SK-N-SH (cell line): ENCODE data around the gene SLC9A7. TPM values are rescaled to one million over a fixed set of nuclear protein-coding genes. Genes with fewer than 3 reads are reported as not detected.

ENCODE experiments used
- CTCF ChIA-PET: fragments of 300-600, 350-600 bp; formaldehyde crosslinking; extraction: SDS; loops from one replicate; lab custom pipeline; 2021; lab: Yijun Ruan, JAX
- POLR2A ChIA-PET: fragments of 350-600 bp; sonication (Branson Sonifier 250); formaldehyde crosslinking; extraction: SDS; loops from one replicate; lab custom pipeline; 2020; ENCODE audit warnings: antibody characterized with exemption, inconsistent platforms; lab: Yijun Ruan, JAX
- DNase-seq: peaks from one replicate; pipeline ENCODE4 v3.0.0; 2012
- H2AFZ ChIP-seq: fragments of 200-600 bp; sonication (generic); 2 replicates; pipeline ENCODE4 v1.8.1; 2016; ENCODE audit warnings: antibody characterized with exemption, mild to moderate bottlenecking, low read depth
- H3F3A ChIP-seq: fragments of 200-600 bp; sonication (generic); replicated peaks from 2 replicates; pipeline ENCODE3; 2016; ENCODE audit warnings: antibody characterized with exemption, mild to moderate bottlenecking; ENCODE audit not compliant: insufficient read depth
- H3K27ac ChIP-seq, 2 experiments: fragments of 200-500 bp in 1 of 2; fragments of 200-600 bp in 1 of 2; sonication (Bioruptor generic) in 1 of 2; sonication (generic), shearing (Covaris generic) in 1 of 2; 2 replicates each; pipeline versions ENCODE4 v1.5.1 to v1.6.1; 2014 to 2016; ENCODE audit warnings: low read depth in 2 of 2, inconsistent platforms in 1 of 2, low read length in 1 of 2, mild to moderate bottlenecking in 1 of 2, mixed read lengths in 1 of 2
- H3K27me3 ChIP-seq: fragments of 200-600 bp; sonication (generic), shearing (Covaris generic); 2 replicates; pipeline ENCODE4 v1.6.1; 2016; ENCODE audit warnings: mixed run types; ENCODE audit not compliant: insufficient read depth
- H3K36me3 ChIP-seq, 2 experiments: fragments of 200-500 bp in 1 of 2; fragments of 200-600 bp in 1 of 2; sonication (Bioruptor generic) in 1 of 2; sonication (generic) in 1 of 2; replicated peaks in 1 of 2; 2 replicates each; pipeline versions ENCODE3 to v1.5.1; 2014 to 2016; ENCODE audit warnings: low read length in 1 of 2, mild to moderate bottlenecking in 1 of 2; ENCODE audit not compliant: insufficient read depth in 2 of 2, control insufficient read depth in 1 of 2
- H3K4me1 ChIP-seq, 2 experiments: fragments of 200-500 bp in 1 of 2; fragments of 200-600 bp in 1 of 2; sonication (Bioruptor generic) in 1 of 2; sonication (generic), shearing (Covaris generic) in 1 of 2; 2 replicates each; pipeline versions ENCODE4 v1.5.1 to v1.6.1; 2014 to 2016; ENCODE audit warnings: low read depth in 1 of 2, low read length in 1 of 2, mixed run types in 1 of 2; ENCODE audit not compliant: insufficient read depth in 2 of 2, control insufficient read depth in 1 of 2
- H3K4me2 ChIP-seq: fragments of 200-600 bp; sonication (generic), shearing (Covaris generic); 2 replicates; pipeline ENCODE4 v1.6.1; 2017; ENCODE audit warnings: mixed run types
- H3K4me3 ChIP-seq, 2 experiments: fragments of 200-500 bp in 1 of 2; fragments of 200-600 bp in 1 of 2; sonication (Bioruptor generic) in 1 of 2; sonication (generic), shearing (Covaris generic) in 1 of 2; 2 replicates each; pipeline versions ENCODE4 v1.5.1 to v1.8.1; 2014 to 2016; ENCODE audit warnings: low read depth in 2 of 2, inconsistent platforms in 1 of 2, low read length in 1 of 2, mild to moderate bottlenecking in 1 of 2, mixed read lengths in 1 of 2, moderate library complexity in 1 of 2
- H3K79me2 ChIP-seq: fragments of 200-600 bp; sonication (generic); 2 replicates; pipeline ENCODE4 v1.8.1; 2017; ENCODE audit warnings: mild to moderate bottlenecking; ENCODE audit not compliant: insufficient read depth
- H3K9ac ChIP-seq: fragments of 200-600 bp; sonication (generic); 2 replicates; pipeline ENCODE4 v1.6.1; 2017; ENCODE audit warnings: mixed run types
- H3K9me2 ChIP-seq: fragments of 200-600 bp; sonication (generic); 2 replicates; pipeline ENCODE4 v1.6.1; 2017; ENCODE audit warnings: mixed run types
- H3K9me3 ChIP-seq: fragments of 200-600 bp; sonication (generic); 2 replicates; pipeline ENCODE4 v1.6.1; 2017; ENCODE audit warnings: mixed run types, mild to moderate bottlenecking, moderate library complexity
- H4K20me1 ChIP-seq: fragments of 200-600 bp; sonication (generic); 2 replicates; pipeline ENCODE4 v1.6.1; 2017; ENCODE audit warnings: mild to moderate bottlenecking, mixed run types; ENCODE audit not compliant: insufficient read depth
- CHD2 ChIP-seq: fragments of 150-350 bp; IDR thresholded peaks from 2 replicates; pipeline ENCODE4 v1.6.1; 2018; ENCODE audit warnings: low read length; ENCODE audit not compliant: partially characterized antibody
- EP300 ChIP-seq, 2 experiments: IDR thresholded peaks; 2 replicates each; pipeline versions ENCODE4 v1.4.0 to v1.6.1; 2012; ENCODE audit warnings: borderline replicate concordance in 1 of 2, low read depth in 1 of 2, low read length in 1 of 2
- FOXM1 ChIP-seq: IDR thresholded peaks from 2 replicates; pipeline ENCODE4 v1.4.0; 2012; ENCODE audit warnings: low read depth, mild to moderate bottlenecking
- MEF2A ChIP-seq: IDR thresholded peaks from 2 replicates; pipeline ENCODE4 v1.4.0; 2012; ENCODE audit warnings: low read depth, borderline replicate concordance
- MXI1 ChIP-seq: IDR thresholded peaks from 2 replicates; pipeline ENCODE4 v1.6.1; 2012; ENCODE audit warnings: mild to moderate bottlenecking, low read depth, low read length, improper control_type of control experiment
- RAD21 ChIP-seq: IDR thresholded peaks from 2 replicates; pipeline ENCODE4 v1.6.1; 2012; ENCODE audit warnings: mild to moderate bottlenecking, low read length
- RCOR1 ChIP-seq: fragments of 150-350 bp; IDR thresholded peaks from 2 replicates; pipeline ENCODE4 v1.6.1; 2017; ENCODE audit warnings: antibody characterized with exemption, low read length
- REST ChIP-seq: IDR thresholded peaks from 2 replicates; pipeline ENCODE4 v1.6.1; 2012; ENCODE audit warnings: mild to moderate bottlenecking, low read depth, low read length, moderate library complexity
- RFX5 ChIP-seq: IDR thresholded peaks from 2 replicates; pipeline ENCODE4 v1.6.1; 2012; ENCODE audit warnings: mild to moderate bottlenecking, improper control_type of control experiment, low read length
- SMC3 ChIP-seq: IDR thresholded peaks from 2 replicates; pipeline ENCODE4 v1.6.1; 2012; ENCODE audit warnings: low read depth, low read length, improper control_type of control experiment
- USF2 ChIP-seq: fragments of 150-350 bp; IDR thresholded peaks from 2 replicates; pipeline ENCODE4 v1.6.1; 2017; ENCODE audit warnings: antibody characterized with exemption, low read length, low read depth, borderline replicate concordance
- WGBS: methylation state at CpG from one replicate; pipeline ENCODE4 v1.1.6; 2017; ENCODE audit warnings: low lambda C conversion rate; 5-methylcytosine and 5-hydroxymethylcytosine counted together
- polyA plus RNA-seq, 3 experiments: library from polyadenylated mRNA; depleted of rRNA; stranded (reverse); fragments of >200 nt; gene quantifications; 2 replicates each; pipeline ENCODE4 v1.2.3, GENCODE V29; 2012
- TF ChIP-seq, protein P1 (sequence below): fragments of 150-350 bp; IDR thresholded peaks from 2 replicates; pipeline ENCODE4 v1.6.1; 2016; ENCODE audit warnings: mild to moderate bottlenecking, low read depth, low read length
- TF ChIP-seq, protein P2 (sequence below): IDR thresholded peaks from 2 replicates; pipeline ENCODE4 v1.4.0; 2012; ENCODE audit warnings: low read depth
- TF ChIP-seq, protein P3 (sequence below): IDR thresholded peaks from 2 replicates; pipeline ENCODE4; 2012

SLC9A7 gene
- polyA plus RNA-seq, 1 of the 3 experiments (the other 2 are of a cell fraction), result 10.5 TPM

- POLR2A ChIA-PET, result interaction anchor here (0.7 kb wide), 1 partner anchor 9 kb away, joined by 3 read pairs; no protein-coding TSS in a partner anchor
- no peaks in the 10 kb centered on the region for H3K9me3 ChIP-seq
- H3K4me3 ChIP-seq, result 0 out of 4 replicates have a peak overlapping the region, but pooled peaks of 1 of the 2 experiments have one; percentile 11
- CTCF ChIA-PET, result no interaction called here
- H3K27ac ChIP-seq, result peak overlapping the region in 1 of 2 experiments; percentile 53; a peak in 2 of 4 replicates
- no peak for TF ChIP-seq CHD2
- no peak for TF ChIP-seq MEF2A
- TF ChIP-seq MXI1, result no peak
- TF ChIP-seq USF2, result no peak
- TF ChIP-seq EP300 (IDR thresholded peaks at IDR 0.05; ENCODE audit: borderline replicate concordance in 1 of 2, low read depth in 1 of 2, low read length in 1 of 2), result no peak
- TF ChIP-seq, protein P1, sequence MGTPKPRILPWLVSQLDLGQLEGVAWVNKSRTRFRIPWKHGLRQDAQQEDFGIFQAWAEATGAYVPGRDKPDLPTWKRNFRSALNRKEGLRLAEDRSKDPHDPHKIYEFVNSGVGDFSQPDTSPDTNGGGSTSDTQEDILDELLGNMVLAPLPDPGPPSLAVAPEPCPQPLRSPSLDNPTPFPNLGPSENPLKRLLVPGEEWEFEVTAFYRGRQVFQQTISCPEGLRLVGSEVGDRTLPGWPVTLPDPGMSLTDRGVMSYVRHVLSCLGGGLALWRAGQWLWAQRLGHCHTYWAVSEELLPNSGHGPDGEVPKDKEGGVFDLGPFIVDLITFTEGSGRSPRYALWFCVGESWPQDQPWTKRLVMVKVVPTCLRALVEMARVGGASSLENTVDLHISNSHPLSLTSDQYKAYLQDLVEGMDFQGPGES, result no peak
- TF ChIP-seq RFX5, result no peak
- no peak for TF ChIP-seq REST
- TF ChIP-seq RCOR1, result no peak
- TF ChIP-seq, protein P2, sequence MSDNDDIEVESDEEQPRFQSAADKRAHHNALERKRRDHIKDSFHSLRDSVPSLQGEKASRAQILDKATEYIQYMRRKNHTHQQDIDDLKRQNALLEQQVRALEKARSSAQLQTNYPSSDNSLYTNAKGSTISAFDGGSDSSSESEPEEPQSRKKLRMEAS, result no peak
- TF ChIP-seq FOXM1, result no peak
- TF ChIP-seq, protein P3, sequence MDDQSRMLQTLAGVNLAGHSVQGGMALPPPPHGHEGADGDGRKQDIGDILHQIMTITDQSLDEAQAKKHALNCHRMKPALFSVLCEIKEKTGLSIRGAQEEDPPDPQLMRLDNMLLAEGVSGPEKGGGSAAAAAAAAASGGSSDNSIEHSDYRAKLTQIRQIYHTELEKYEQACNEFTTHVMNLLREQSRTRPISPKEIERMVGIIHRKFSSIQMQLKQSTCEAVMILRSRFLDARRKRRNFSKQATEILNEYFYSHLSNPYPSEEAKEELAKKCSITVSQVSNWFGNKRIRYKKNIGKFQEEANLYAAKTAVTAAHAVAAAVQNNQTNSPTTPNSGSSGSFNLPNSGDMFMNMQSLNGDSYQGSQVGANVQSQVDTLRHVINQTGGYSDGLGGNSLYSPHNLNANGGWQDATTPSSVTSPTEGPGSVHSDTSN, result no peak
- TF ChIP-seq RAD21, result no peak
- no peak for TF ChIP-seq SMC3
- H3K4me2 ChIP-seq, result peak overlapping the region; percentile 82
- H3K4me1 ChIP-seq, result peaks cover 0 to 2% of the 10 kb centered on the region in 2 experiments; a peak in 1 of 4 replicates
- H3K9me2 ChIP-seq, result no peaks in the 10 kb centered on the region
- H3K79me2 ChIP-seq, result peaks cover 25% of the 10 kb centered on the region; the same call in 1 of the 2 replicates
- H3K36me3 ChIP-seq, result peaks cover 0 to 3% of the 10 kb centered on the region in 2 experiments
- no peaks in the 10 kb centered on the region for H4K20me1 ChIP-seq
- no peak overlapping the region for H3K9ac ChIP-seq
- no peak overlapping the region for H2AFZ ChIP-seq
- no peak for DNase-seq
- 18% methylated on average over 7 of the region's 7 CpGs for WGBS
- no peaks in the 10 kb centered on the region for H3K27me3 ChIP-seq
- H3F3A ChIP-seq, result peaks cover 11% of the 10 kb centered on the region
These were observed 181.5 kb downstream of the SLC9A7 start for GRCh38 chrX:46577221-46578005.
